ENCODE results near the gene UBR4. TPM values are rescaled to one million over a fixed set of nuclear protein-coding genes. Genes with fewer than 3 reads are reported as not detected.

Gene UBR4
- total RNA-seq, 1 donor from 2014 or later = 87.3 TPM

GRCh38 chr1:19034721-19035120 lies 175.3 kb downstream of the UBR4 start:
- no peak for ATAC-seq

- ATAC-seq = peak; percentile 85
Observed at GRCh38 chr1:19033926-19034680, 176.0 kb downstream of the UBR4 start.

GRCh38 chr1:19033515-19033839 lies 176.6 kb downstream of the UBR4 start:
- no peak for ATAC-seq

- no peak for ATAC-seq
Observed at GRCh38 chr1:19032701-19033514, 177.2 kb downstream of the UBR4 start.

- no peak for ATAC-seq
Observed at GRCh38 chr1:19032413-19032695, 177.7 kb downstream of the UBR4 start.

GRCh38 chr1:19029191-19030085 lies 180.6 kb downstream of the UBR4 start:
- ATAC-seq = peak; percentile 88

GRCh38 chr1:19028546-19029129 lies 181.4 kb downstream of the UBR4 start:
- ATAC-seq = peak; percentile 55

- no peak for ATAC-seq
Observed at GRCh38 chr1:19028110-19028509, 182.0 kb downstream of the UBR4 start.

Other genes starting within 250 kb of the UBR4 start
- 27.9 TPM for gene EMC1, start 41.3 kb upstream of the UBR4 start, total RNA-seq
- 35.5 TPM for gene MRTO4, start 41.5 kb upstream of the UBR4 start, total RNA-seq
- gene AKR7A3, start 78.5 kb upstream of the UBR4 start, total RNA-seq = 0.88 TPM
- gene AKR7A2, start 101.9 kb upstream of the UBR4 start, total RNA-seq = 50.2 TPM
- gene SLC66A1, start 102.1 kb upstream of the UBR4 start, total RNA-seq = 6.9 TPM

Measured in esophagus mucosa (tissue), 1 donor.